ENCODE measurements around the gene ATP5ME. TPM values are rescaled to one million over a fixed set of nuclear protein-coding genes. Genes with fewer than 3 reads are reported as not detected.
"Not testable (repeated sequence)": the region's sequence is repeated elsewhere in the genome, so short reads cannot be mapped to it uniquely, and the experiment has no call there.

Gene ATP5ME
- total RNA-seq, 1 donor from 2014 or later, result 278 TPM

- peaks cover 2% of the 10 kb centered on the region for H3K9me3 Mint-ChIP-seq
- H3K36me3 Mint-ChIP-seq (ENCODE audit: low read depth), result peaks cover 22% of the 10 kb centered on the region
- H3K4me3 Mint-ChIP-seq, result no peak overlapping the region
- DNase-seq (ENCODE audit: low read depth, low spot score), result no peak
- TF ChIP-seq, protein P1, sequence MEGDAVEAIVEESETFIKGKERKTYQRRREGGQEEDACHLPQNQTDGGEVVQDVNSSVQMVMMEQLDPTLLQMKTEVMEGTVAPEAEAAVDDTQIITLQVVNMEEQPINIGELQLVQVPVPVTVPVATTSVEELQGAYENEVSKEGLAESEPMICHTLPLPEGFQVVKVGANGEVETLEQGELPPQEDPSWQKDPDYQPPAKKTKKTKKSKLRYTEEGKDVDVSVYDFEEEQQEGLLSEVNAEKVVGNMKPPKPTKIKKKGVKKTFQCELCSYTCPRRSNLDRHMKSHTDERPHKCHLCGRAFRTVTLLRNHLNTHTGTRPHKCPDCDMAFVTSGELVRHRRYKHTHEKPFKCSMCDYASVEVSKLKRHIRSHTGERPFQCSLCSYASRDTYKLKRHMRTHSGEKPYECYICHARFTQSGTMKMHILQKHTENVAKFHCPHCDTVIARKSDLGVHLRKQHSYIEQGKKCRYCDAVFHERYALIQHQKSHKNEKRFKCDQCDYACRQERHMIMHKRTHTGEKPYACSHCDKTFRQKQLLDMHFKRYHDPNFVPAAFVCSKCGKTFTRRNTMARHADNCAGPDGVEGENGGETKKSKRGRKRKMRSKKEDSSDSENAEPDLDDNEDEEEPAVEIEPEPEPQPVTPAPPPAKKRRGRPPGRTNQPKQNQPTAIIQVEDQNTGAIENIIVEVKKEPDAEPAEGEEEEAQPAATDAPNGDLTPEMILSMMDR (conservative IDR thresholded peaks at IDR 0.05), result no peak
- H3K27ac Mint-ChIP-seq (ENCODE audit: unreplicated experiment), result no peak overlapping the region
- H3K4me1 Mint-ChIP-seq, result peaks cover 26% of the 10 kb centered on the region
- no peaks in the 10 kb centered on the region for H3K27me3 Mint-ChIP-seq (ENCODE audit: low read depth)
These were observed 34.0 kb upstream of the ATP5ME start for GRCh38 chr4:707929-708630.

DNA sequence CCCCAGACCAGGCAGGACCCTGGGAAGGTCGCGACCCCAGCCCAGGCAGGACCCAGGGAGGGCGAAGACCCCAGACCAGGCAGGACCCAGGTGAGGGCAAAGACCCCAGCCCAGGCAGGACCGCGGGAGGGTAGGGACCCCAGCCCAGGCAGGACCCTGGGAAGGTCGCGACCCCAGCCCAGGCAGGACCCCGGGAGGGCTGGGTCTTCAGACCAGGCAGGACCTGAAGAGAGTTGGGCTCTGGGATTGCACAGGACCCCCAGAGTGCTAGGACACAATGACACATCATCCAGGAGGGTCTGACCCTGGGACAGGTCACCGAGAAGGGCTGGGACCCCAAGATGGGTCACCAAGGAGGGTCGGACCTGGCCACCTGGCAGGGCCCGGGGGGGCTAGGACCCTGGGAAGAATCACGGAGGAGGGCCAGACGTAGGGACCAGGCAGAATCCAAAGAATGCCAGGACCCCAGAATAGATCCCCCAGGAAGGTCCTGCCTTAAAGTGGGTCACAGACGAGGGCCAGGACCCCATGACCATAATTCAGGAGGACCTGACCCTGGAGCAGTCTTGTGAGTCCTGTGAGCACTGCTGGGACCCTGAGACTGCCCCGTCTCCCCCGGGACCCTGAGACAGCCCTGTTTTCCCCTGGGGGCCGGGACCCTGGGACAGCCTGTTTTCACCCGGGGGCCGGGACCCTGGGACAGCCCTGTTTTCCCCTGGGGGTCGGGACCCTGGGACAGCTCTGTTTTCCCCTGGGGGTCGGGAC lies 32.9 kb upstream of the ATP5ME start:
- Mint-ChIP-seq H3K36me3 (ENCODE audit: low read depth) (peaks cover 22% of the 10 kb centered on the region), H3K4me1 (peaks cover 26% of the 10 kb centered on the region), H3K9me3 (peaks cover 2% of the 10 kb centered on the region), H3K27ac (ENCODE audit: unreplicated experiment) (no peak overlapping the region), H3K27me3 (ENCODE audit: low read depth) (no peaks in the 10 kb centered on the region), H3K4me3 (no peak overlapping the region)
- DNase-seq (ENCODE audit: low read depth, low spot score), result no peak
- TF ChIP-seq, protein P1 (conservative IDR thresholded peaks at IDR 0.05), result no peak

DNA sequence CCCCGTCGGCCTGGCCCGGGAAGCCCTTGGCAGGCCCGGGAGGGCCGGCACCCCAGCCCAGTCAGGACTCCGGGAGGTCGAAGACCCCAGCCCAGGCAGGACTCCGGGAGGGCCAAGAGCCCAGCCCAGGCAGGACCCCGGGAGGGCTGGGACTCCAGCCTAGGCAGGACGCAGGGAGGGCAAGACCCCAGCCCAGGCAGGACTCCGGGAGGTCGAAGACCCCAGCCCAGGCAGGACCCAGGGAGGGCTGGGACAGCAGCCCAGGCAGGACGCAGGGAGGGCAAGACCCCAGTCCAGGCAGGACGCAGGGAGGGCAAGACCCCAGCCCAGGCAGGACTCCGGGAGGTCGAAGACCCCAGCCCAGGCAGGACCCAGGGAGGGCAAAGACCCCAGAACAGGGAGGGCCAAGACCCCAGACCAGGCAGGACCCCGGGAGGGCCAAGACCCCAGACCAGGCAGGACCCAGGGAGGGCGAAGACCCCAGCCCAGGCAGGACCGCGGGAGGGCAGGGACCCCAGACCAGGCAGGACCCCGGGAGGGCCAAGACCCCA lies 32.1 kb upstream of the ATP5ME start:
- peaks cover 22% of the 10 kb centered on the region for H3K36me3 Mint-ChIP-seq (ENCODE audit: low read depth)
- H3K9me3 Mint-ChIP-seq; H3K27ac Mint-ChIP-seq (ENCODE audit: unreplicated experiment); H3K4me3 Mint-ChIP-seq; H3K27me3 Mint-ChIP-seq (ENCODE audit: low read depth); DNase-seq (ENCODE audit: low read depth, low spot score): not testable (repeated sequence)
- peaks cover 26% of the 10 kb centered on the region for H3K4me1 Mint-ChIP-seq

GRCh38 chr4:705278-706082 lies 31.4 kb upstream of the ATP5ME start, which contains the start of gene PCGF3:
Gene PCGF3 (plus strand): TSS chr4:705832. CDS start chr4:733681, 27,849 bp downstream.
- DNase-seq (ENCODE audit: low read depth, low spot score), result peak; percentile 99
- peaks cover 17% of the 10 kb centered on the region for H3K36me3 Mint-ChIP-seq (ENCODE audit: low read depth)
- peaks cover 2% of the 10 kb centered on the region for H3K9me3 Mint-ChIP-seq
- peak within 1 kb of the TSS; percentile 86 for H3K4me3 Mint-ChIP-seq
- peaks cover 20% of the 10 kb centered on the region for H3K4me1 Mint-ChIP-seq
- TF ChIP-seq, protein P1 (conservative IDR thresholded peaks at IDR 0.05), result no peak
- H3K27me3 Mint-ChIP-seq (ENCODE audit: low read depth), result no peaks in the 10 kb centered on the region
- no peak within 1 kb of the TSS for H3K27ac Mint-ChIP-seq (ENCODE audit: unreplicated experiment)

GRCh38 chr4:704971-705277 lies 30.8 kb upstream of the ATP5ME start:
- Mint-ChIP-seq H3K4me3 (peak overlapping the region; percentile 86), H3K9me3 (peaks cover 2% of the 10 kb centered on the region), H3K27me3 (ENCODE audit: low read depth) (no peaks in the 10 kb centered on the region), H3K36me3 (ENCODE audit: low read depth) (peaks cover 12% of the 10 kb centered on the region), H3K4me1 (peaks cover 15% of the 10 kb centered on the region), H3K27ac (ENCODE audit: unreplicated experiment) (no peak overlapping the region)
- TF ChIP-seq, protein P1 (conservative IDR thresholded peaks at IDR 0.05), result no peak
- no peak for DNase-seq (ENCODE audit: low read depth, low spot score)
